ENCODE measurements around the gene BPIFB6. TPM values are rescaled to one million over a fixed set of nuclear protein-coding genes. Genes with fewer than 3 reads are reported as not detected.

BPIFB6 gene
- polyA plus RNA-seq, 1 donor from 2014 or later: not detected

GRCh38 chr20:32991792-32992641 is 39.4 kb upstream of the BPIFB6 start:
- no peaks in the 10 kb centered on the region for H3K36me3 Mint-ChIP-seq
- peak overlapping the region in 2 of 4 donors; percentile 35 to 60 for H3K4me3 Mint-ChIP-seq
- H3K27ac Mint-ChIP-seq: peak overlapping the region in 2 of 3 donors; percentile 17 to 45

GRCh38 chr20:32993496-32994050 is 37.9 kb upstream of the BPIFB6 start:
- H3K9me3 Mint-ChIP-seq: peaks cover 0 to 10% (median 9%) of the 10 kb centered on the region in 3 donors
- H3K4me1 Mint-ChIP-seq: peaks cover 13 to 33% (median 20%) of the 10 kb centered on the region in 3 donors
- no peak overlapping the region for H3K4me3 Mint-ChIP-seq
- peaks cover 3% of the 10 kb centered on the region for H3K27me3 Mint-ChIP-seq
- no peak overlapping the region for H3K27ac Mint-ChIP-seq
- H3K36me3 Mint-ChIP-seq: peaks cover 3% of the 10 kb centered on the region

More at GRCh38 chr20:32991792-32992641, 39.4 kb upstream of the BPIFB6 start:
- H3K4me1 Mint-ChIP-seq: peaks cover 13 to 25% (median 14%) of the 10 kb centered on the region in 3 donors
- peaks cover 3% of the 10 kb centered on the region for H3K27me3 Mint-ChIP-seq
- peaks cover 0 to 10% (median 9%) of the 10 kb centered on the region in 3 donors for H3K9me3 Mint-ChIP-seq

GRCh38 chr20:32995802-32996201 is 35.6 kb upstream of the BPIFB6 start:
- no peak overlapping the region for H3K27ac Mint-ChIP-seq
- peaks cover 3% of the 10 kb centered on the region for H3K36me3 Mint-ChIP-seq
- H3K4me3 Mint-ChIP-seq: no peak overlapping the region
- peaks cover 16 to 40% (median 25%) of the 10 kb centered on the region in 3 donors for H3K4me1 Mint-ChIP-seq
- peaks cover 0 to 10% (median 9%) of the 10 kb centered on the region in 3 donors for H3K9me3 Mint-ChIP-seq
- peaks cover 3% of the 10 kb centered on the region for H3K27me3 Mint-ChIP-seq

GRCh38 chr20:32997431-32997830 is 34.0 kb upstream of the BPIFB6 start:
- H3K36me3 Mint-ChIP-seq: peaks cover 8% of the 10 kb centered on the region
- peaks cover 1% of the 10 kb centered on the region for H3K27me3 Mint-ChIP-seq
- H3K27ac Mint-ChIP-seq: no peak overlapping the region
- no peak overlapping the region for H3K4me3 Mint-ChIP-seq
- H3K9me3 Mint-ChIP-seq: peaks cover 0 to 10% (median 9%) of the 10 kb centered on the region in 3 donors
- peaks cover 4 to 25% (median 13%) of the 10 kb centered on the region in 3 donors for H3K4me1 Mint-ChIP-seq

DNA sequence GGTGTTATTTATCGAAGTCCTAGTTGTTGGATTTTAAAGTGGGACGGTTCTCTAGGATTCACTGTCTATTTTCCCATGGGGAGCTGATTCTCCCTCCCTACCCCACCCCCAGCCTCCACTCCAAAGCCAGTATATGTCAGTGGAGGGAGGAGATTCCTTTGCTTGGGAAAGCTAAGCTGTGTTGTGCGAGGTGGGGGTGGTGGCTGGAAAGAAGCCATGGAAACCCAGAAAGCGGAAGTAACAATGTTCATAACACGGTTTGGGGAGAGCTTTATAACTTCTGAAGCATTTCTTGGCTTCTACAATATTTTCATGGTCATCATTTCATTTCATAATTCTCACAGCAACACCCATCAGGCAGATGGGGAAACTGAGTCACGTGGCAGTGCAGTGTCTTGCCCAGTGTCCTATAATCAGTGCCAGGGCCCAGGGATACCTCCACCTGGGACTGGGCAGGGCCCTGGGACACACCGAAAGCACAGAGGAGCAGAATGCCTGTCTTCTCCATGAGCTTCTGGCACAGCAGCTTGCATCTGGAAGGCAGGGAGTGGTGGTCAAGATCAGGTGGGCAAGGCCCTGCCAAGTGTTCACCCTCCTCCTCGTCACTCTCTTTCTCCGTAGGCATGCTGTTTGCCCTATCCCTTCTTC is 31.7 kb upstream of the BPIFB6 start:
- Mint-ChIP-seq H3K9me3 (peaks cover 0 to 9% (median 7%) of the 10 kb centered on the region in 3 donors), H3K27ac (peak overlapping the region in 1 of 3 donors; percentile 60), H3K4me3 (peak overlapping the region in 1 of 4 donors; percentile 20), H3K4me1 (peaks cover 3 to 20% (median 11%) of the 10 kb centered on the region in 3 donors), H3K36me3 (peaks cover 8% of the 10 kb centered on the region), H3K27me3 (no peaks in the 10 kb centered on the region)

- H3K27ac Mint-ChIP-seq: peak overlapping the region in 1 of 3 donors; percentile 67
- peaks cover 0 to 3% (median 0%) of the 10 kb centered on the region in 3 donors for H3K9me3 Mint-ChIP-seq
- peaks cover 3 to 20% (median 11%) of the 10 kb centered on the region in 3 donors for H3K4me1 Mint-ChIP-seq
These were observed 30.5 kb upstream of the BPIFB6 start for GRCh38 chr20:33000802-33001466.

DNA sequence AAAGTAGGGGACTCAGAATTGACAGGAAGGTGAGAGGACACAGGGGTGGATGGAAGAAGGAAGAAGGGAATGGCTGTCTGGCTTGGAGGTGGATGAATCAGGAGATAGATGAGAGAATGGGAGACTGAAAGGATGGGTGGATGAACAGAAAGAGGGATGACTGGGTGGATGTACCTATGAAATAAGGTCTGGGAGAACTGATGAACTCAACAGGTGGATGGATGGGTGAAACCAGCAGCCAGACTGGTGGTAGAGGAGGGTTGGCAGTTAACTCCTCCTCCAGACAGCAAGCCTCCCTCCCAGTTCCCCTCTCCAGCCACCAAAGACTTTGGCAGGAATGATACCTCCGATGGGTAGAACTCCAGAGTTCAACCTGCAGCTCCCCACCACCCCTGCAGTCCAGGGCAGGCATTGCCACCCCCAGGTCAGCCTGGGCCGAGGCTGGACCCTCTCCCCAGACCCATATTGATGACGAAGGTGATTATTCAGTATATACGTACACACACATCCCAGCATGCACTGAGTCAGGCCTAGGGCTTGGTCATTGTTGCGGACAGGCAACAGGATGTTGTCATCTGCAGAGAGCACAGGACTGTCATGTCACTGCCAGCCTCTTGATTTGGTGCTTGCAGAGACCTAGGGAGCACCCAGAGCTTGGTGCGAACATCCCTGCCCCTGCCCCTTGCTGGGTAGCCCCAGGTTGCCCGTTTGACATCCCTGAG is 29.2 kb upstream of the BPIFB6 start:
- H3K4me3 Mint-ChIP-seq: no peak overlapping the region
- no peaks in the 10 kb centered on the region for H3K27me3 Mint-ChIP-seq
- no peak overlapping the region for H3K27ac Mint-ChIP-seq
- peaks cover 0 to 2% (median 0%) of the 10 kb centered on the region in 3 donors for H3K9me3 Mint-ChIP-seq
- H3K36me3 Mint-ChIP-seq: peaks cover 8% of the 10 kb centered on the region
- peaks cover 3 to 13% (median 11%) of the 10 kb centered on the region in 3 donors for H3K4me1 Mint-ChIP-seq

More at GRCh38 chr20:33000802-33001466, 30.5 kb upstream of the BPIFB6 start:
- H3K36me3 Mint-ChIP-seq: peaks cover 8% of the 10 kb centered on the region
- H3K27me3 Mint-ChIP-seq: no peaks in the 10 kb centered on the region
- H3K4me3 Mint-ChIP-seq: no peak overlapping the region

DNA sequence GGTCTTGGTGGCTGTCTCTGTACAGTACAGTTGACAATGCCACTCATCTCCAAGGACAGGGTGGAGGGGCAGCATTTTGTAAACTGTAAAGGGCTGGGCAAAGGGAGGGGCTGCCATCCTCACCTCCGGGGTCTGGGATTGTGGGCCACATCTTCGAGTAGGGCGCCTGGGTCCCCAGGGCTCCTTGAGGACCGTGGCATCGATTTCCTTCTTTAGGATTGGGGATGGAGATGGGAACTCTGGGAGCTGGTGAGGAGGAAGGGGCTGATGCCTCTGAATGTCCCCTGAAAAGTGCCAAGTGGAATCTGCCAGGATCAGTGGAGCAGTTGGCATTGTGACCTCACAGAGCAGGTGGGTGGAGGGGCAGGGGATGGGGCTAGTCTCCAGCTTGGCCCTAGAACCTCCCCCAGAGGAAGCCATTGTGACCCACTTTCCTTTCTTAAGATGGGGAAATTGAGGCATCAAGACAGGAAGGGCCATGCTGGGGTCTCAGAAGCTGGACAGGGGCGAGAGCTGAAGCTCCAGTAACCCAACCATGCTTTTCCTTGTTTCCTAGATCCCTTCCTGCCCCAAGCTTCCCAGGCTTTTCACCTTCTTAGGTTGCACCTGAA is 27.2 kb upstream of the BPIFB6 start, which contains the start of gene SUN5:
TSS of gene SUN5 (minus strand) at position 293 of the 611 bp plus-strand sequence. CDS start at position 200, 93 bp downstream.
- Mint-ChIP-seq H3K27ac (peak within 1 kb of the TSS in 2 of 3 donors; percentile 24 to 37), H3K4me1 (peaks cover 4 to 11% (median 5%) of the 10 kb centered on the region in 3 donors), H3K36me3 (peaks cover 5% of the 10 kb centered on the region), H3K4me3 (no peak within 1 kb of the TSS), H3K9me3 (peaks cover 0 to 2% (median 0%) of the 10 kb centered on the region in 3 donors), H3K27me3 (no peaks in the 10 kb centered on the region)

DNA sequence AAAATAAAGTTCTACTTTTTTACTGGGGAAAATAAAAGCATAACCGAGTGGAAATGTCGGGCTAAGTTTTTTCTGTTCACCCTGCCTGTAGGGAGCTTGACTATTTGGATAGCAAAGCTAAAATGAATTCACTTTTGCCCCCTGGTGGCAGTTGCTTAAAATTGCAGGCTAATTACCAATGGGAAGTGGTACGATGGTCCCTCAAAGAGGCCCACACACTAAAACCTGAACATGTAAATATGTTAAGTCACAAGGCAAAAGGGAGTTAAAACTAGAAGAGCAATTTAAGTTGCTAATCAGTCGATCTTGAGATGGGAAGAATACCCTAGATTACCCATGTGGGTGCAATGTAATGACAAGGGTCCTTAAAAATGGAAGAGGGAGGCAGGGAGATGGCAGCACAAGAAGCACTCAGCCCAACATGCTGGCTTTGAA is 26.3 kb upstream of the BPIFB6 start:
- peak overlapping the region in 1 of 3 donors; percentile 24 for H3K27ac Mint-ChIP-seq
- H3K4me3 Mint-ChIP-seq: no peak overlapping the region
- peaks cover 0 to 7% (median 2%) of the 10 kb centered on the region in 3 donors for H3K4me1 Mint-ChIP-seq

DNA sequence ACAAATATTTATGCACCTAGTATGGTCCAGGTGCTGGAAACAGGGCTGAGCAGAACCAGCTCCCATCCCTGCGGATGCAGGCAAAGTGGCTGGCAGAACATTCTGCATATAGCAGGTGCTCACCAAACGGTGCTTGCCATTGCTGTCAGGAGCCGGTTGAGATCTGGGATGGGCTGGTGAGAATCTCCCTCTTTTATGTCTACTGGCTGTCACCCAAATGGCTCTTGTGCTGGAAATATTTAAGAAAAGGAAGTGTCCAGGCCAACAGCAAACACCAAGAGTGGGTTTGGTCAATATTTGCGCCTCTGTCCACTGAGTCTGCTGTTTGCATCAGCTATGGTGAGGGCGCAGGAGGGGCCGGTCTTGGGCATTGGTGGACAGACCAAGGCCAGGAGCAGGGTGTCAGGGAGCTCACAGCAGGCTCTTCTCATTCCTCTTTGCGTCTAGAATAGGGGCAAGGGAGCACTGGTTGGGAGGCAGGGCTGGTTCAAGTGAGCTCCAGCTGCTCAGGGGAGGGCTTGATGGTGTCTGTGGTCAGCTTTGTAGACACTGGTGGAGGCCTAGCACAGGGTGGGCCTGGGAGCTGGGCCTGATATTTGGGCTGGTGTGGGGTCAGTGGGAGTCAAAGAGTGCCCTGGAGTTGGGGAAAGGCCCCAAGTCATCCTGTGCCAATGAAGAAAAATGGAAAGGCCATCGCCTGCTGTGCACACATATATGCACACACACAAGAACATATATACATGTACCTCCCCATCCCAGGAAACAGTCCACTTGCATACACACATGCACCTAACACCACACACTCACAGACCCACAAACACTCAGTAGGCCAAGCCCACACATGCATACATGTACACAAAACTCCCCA is 25.3 kb upstream of the BPIFB6 start:
- peaks cover 0 to 5% (median 2%) of the 10 kb centered on the region in 3 donors for H3K4me1 Mint-ChIP-seq
- no peak overlapping the region for H3K27ac Mint-ChIP-seq
- H3K27me3 Mint-ChIP-seq: no peaks in the 10 kb centered on the region
- H3K4me3 Mint-ChIP-seq: no peak overlapping the region
- H3K36me3 Mint-ChIP-seq: peaks cover 5% of the 10 kb centered on the region
- peaks cover 0 to 2% (median 0%) of the 10 kb centered on the region in 3 donors for H3K9me3 Mint-ChIP-seq

More for the DNA sequence above, 26.3 kb upstream of the BPIFB6 start:
- Mint-ChIP-seq H3K9me3 (peaks cover 0 to 2% (median 0%) of the 10 kb centered on the region in 3 donors), H3K27me3 (no peaks in the 10 kb centered on the region), H3K36me3 (peaks cover 5% of the 10 kb centered on the region)

- Mint-ChIP-seq H3K4me1 (peaks cover 0 to 5% (median 2%) of the 10 kb centered on the region in 3 donors), H3K9me3 (peaks cover 0 to 2% (median 0%) of the 10 kb centered on the region in 3 donors), H3K27ac (no peak overlapping the region), H3K4me3 (no peak overlapping the region), H3K27me3 (no peaks in the 10 kb centered on the region), H3K36me3 (peaks cover 5% of the 10 kb centered on the region)
These were observed 24.6 kb upstream of the BPIFB6 start for GRCh38 chr20:33006776-33007375.

Data from IgD-negative memory B cell (primary cell).